ENCODE measurements around the gene CECR2. TPM values are rescaled to one million over a fixed set of nuclear protein-coding genes. Genes with fewer than 3 reads are reported as not detected.
A peak's percentile ranks its signal among the peaks of the same experiment; 100 is the strongest.

The CECR2 gene
- total and polyA plus RNA-seq, 5 donors from 2014 or later, result not detected

DNA sequence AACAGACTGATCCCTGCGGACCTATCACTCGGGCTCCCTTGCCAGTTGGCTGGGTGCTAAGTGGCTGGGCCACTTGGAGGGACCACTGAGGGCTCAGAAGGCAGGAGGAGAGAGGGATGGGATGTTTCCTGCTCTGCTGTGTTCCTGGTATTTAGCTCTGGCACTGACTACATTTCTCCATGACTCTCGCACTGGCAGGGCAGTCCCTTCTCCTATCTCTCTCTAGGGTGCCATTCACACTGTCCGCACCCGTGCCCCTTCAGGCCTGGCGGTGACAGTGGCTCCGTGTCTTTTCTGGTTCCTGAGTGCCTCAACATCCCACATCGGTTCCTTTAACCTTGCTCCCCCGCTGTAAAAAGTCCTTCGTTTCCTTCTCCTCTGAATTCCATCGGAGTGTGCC, 31.6 kb upstream of the CECR2 start:
- Mint-ChIP-seq H3K27ac (peak overlapping the region in 1 of 3 donors; percentile 65), H3K36me3 (no peaks in the 10 kb centered on the region), H3K4me3 (no peak overlapping the region), H3K27me3 (peaks cover 5% of the 10 kb centered on the region), H3K9me3 (peaks cover 0 to 2% (median 0%) of the 10 kb centered on the region in 7 donors), H3K4me1 (no peaks in the 10 kb centered on the region)
- no peak overlapping the region for H3K4me3 ChIP-seq (ENCODE audit: low read depth, low read length)
- no peaks in the 10 kb centered on the region for H3K4me1 ChIP-seq (ENCODE audit: control insufficient read depth, insufficient read depth, low read length, poor library complexity, severe bottlenecking)
- no peaks in the 10 kb centered on the region for H3K27me3 ChIP-seq (ENCODE audit: control insufficient read depth, insufficient read depth, low read length)
- H3K9me3 ChIP-seq (ENCODE audit: control insufficient read depth in 2 of 2, low read length in 2 of 2), result no peaks in the 10 kb centered on the region
- no peaks in the 10 kb centered on the region for H3K36me3 ChIP-seq (ENCODE audit: control insufficient read depth, insufficient read depth, low read length)
- H3K27ac ChIP-seq (ENCODE audit: insufficient read depth, low read length, poor library complexity, severe bottlenecking), result no peak overlapping the region
- DNase-seq (no peak), ATAC-seq (ENCODE audit: low read depth in 2 of 2) (no peak)

DNA sequence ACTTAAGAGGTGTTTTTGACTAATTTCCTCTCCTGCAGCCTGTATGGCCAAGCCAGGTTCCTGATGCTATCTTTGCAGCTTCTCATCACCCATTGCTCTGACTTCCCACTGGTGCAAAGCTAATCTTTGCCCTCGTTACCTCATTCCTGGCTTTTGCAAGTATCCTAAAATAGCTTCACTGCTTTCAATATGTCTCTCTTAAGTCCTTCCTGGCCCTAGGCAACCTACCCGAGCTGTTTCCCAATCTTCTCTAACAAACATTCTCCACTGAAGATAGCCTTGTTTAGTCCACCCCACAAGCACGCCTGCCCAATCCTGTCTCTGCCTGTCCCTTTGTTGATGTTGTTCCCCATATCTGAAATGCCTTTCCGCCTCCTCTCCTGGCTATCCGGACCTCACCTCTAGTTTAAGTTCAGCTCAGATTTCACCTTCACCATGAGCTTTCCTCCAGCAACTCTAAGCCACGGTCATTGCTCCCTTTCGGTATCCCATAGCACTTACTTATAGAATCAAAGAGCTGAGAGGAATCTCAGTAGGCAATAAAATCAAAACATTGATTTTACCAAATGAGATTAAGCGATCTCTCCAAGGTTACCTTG, 30.1 kb upstream of the CECR2 start:
- H3K27ac ChIP-seq (ENCODE audit: insufficient read depth, low read length, poor library complexity, severe bottlenecking), result no peak overlapping the region
- DNase-seq (no peak), ATAC-seq (ENCODE audit: low read depth in 2 of 2) (no peak)
- no peaks in the 10 kb centered on the region for H3K27me3 ChIP-seq (ENCODE audit: control insufficient read depth, insufficient read depth, low read length)
- no peak overlapping the region for H3K27ac Mint-ChIP-seq
- no peak overlapping the region for H3K4me3 ChIP-seq (ENCODE audit: low read depth, low read length)
- H3K9me3 Mint-ChIP-seq, result peaks cover 0 to 2% (median 0%) of the 10 kb centered on the region in 7 donors
- H3K4me3 Mint-ChIP-seq, result no peak overlapping the region
- no peaks in the 10 kb centered on the region for H3K36me3 Mint-ChIP-seq
- no peaks in the 10 kb centered on the region for H3K4me1 Mint-ChIP-seq
- no peaks in the 10 kb centered on the region for H3K9me3 ChIP-seq (ENCODE audit: control insufficient read depth in 2 of 2, low read length in 2 of 2)
- H3K27me3 Mint-ChIP-seq, result no peaks in the 10 kb centered on the region
- H3K36me3 ChIP-seq (ENCODE audit: control insufficient read depth, insufficient read depth, low read length), result no peaks in the 10 kb centered on the region
- H3K4me1 ChIP-seq (ENCODE audit: control insufficient read depth, insufficient read depth, low read length, poor library complexity, severe bottlenecking), result no peaks in the 10 kb centered on the region

DNA sequence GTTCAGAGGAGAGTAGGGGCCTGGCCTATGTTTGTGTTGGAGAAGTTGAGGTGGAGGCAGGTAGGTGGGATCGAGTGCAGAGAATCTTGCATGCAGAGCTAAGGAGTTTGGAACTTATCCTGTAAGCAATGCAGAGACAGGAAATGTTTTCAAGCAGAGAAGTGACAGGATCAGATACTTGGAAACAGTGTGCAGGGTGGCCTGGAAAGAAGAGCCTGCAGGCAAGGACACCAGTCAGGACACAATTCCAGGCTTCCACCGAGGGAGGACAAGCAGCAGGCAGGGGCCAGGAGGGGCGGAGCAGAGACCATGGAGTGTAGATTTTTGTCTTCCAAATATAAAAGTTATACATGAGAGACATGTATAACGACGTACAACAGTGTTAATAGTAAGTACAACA, 26.9 kb upstream of the CECR2 start:
- no peaks in the 10 kb centered on the region for H3K4me1 Mint-ChIP-seq
- no peak overlapping the region for H3K27ac Mint-ChIP-seq
- H3K4me3 Mint-ChIP-seq, result no peak overlapping the region

DNA sequence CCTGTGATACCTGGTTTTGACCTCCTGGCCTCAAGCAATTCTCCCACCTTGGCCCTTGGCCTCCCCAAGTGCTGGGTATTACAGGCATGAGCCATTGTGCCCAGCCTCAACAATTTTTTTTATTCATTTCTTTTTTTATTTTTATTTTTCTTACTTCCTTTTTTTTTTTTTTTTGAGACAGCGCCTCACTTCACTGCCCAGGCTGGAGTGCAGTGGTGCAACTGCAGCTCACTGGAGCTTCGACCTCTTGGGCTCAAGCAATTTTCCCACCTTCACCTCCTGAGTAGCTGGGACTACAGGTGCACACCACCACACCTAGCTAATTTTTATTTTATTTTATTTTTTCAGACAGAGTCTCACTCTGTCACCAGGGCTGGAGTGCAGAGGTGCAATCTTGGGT, 25.5 kb upstream of the CECR2 start:
- Histone ChIP-seq H3K4me1 (ENCODE audit: control insufficient read depth, insufficient read depth, low read length, poor library complexity, severe bottlenecking) (no peaks in the 10 kb centered on the region), H3K4me3 (ENCODE audit: low read depth, low read length) (no peak overlapping the region), H3K36me3 (ENCODE audit: control insufficient read depth, insufficient read depth, low read length) (no peaks in the 10 kb centered on the region), H3K27ac (ENCODE audit: insufficient read depth, low read length, poor library complexity, severe bottlenecking) (no peak overlapping the region), H3K9me3 (ENCODE audit: control insufficient read depth in 2 of 2, low read length in 2 of 2) (no peaks in the 10 kb centered on the region), H3K27me3 (ENCODE audit: control insufficient read depth, insufficient read depth, low read length) (no peaks in the 10 kb centered on the region)
- Mint-ChIP-seq H3K4me1 (peaks cover 0 to 3% (median under 1%) of the 10 kb centered on the region in 4 donors), H3K36me3 (no peaks in the 10 kb centered on the region), H3K27ac (no peak overlapping the region), H3K4me3 (no peak overlapping the region), H3K9me3 (peaks cover 0 to 2% (median 0%) of the 10 kb centered on the region in 7 donors), H3K27me3 (peaks cover 1% of the 10 kb centered on the region)
- ATAC-seq (ENCODE audit: low read depth in 2 of 2) (no peak), DNase-seq (no peak)

More for the DNA sequence above, 26.9 kb upstream of the CECR2 start:
- Histone ChIP-seq H3K36me3 (ENCODE audit: control insufficient read depth, insufficient read depth, low read length) (no peaks in the 10 kb centered on the region), H3K27me3 (ENCODE audit: control insufficient read depth, insufficient read depth, low read length) (no peaks in the 10 kb centered on the region), H3K27ac (ENCODE audit: insufficient read depth, low read length, poor library complexity, severe bottlenecking) (no peak overlapping the region), H3K9me3 (ENCODE audit: control insufficient read depth in 2 of 2, low read length in 2 of 2) (no peaks in the 10 kb centered on the region), H3K4me3 (ENCODE audit: low read depth, low read length) (no peak overlapping the region), H3K4me1 (ENCODE audit: control insufficient read depth, insufficient read depth, low read length, poor library complexity, severe bottlenecking) (no peaks in the 10 kb centered on the region)
- DNase-seq, result no peak
- Mint-ChIP-seq H3K27me3 (no peaks in the 10 kb centered on the region), H3K36me3 (no peaks in the 10 kb centered on the region), H3K9me3 (peaks cover 0 to 2% (median 0%) of the 10 kb centered on the region in 7 donors)
- ATAC-seq (ENCODE audit: low read depth in 2 of 2), result no peak

DNA sequence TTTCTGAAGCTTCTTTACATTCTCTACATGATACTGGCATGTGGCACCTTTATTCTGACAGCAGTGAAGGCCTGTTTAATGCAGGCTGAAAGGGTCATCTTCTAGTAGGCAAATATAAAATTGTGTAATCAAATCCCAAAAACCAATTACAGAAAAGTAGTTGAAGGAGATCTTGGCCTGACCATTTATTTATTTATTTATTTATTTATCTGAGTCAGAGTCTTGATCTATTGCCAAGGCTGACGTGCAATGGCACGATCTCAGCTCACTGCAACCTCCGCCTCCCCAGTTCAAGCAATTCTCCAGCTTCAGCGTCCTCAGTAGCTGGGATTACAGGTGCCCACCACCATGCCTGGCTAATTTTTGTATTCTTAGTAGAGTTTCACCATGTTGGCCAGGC, 22.7 kb upstream of the CECR2 start:
- DNase-seq (no peak), ATAC-seq (ENCODE audit: low read depth in 2 of 2) (no peak)
- Mint-ChIP-seq H3K27me3 (peaks cover 7% of the 10 kb centered on the region), H3K9me3 (peaks cover 0 to 2% (median 0%) of the 10 kb centered on the region in 7 donors), H3K27ac (no peak overlapping the region), H3K4me1 (peaks cover 0 to 9% (median 8%) of the 10 kb centered on the region in 4 donors), H3K4me3 (no peak overlapping the region), H3K36me3 (no peaks in the 10 kb centered on the region)
- H3K4me3 ChIP-seq (ENCODE audit: low read depth, low read length), result no peak overlapping the region
- no peaks in the 10 kb centered on the region for H3K27me3 ChIP-seq (ENCODE audit: control insufficient read depth, insufficient read depth, low read length)
- no peaks in the 10 kb centered on the region for H3K36me3 ChIP-seq (ENCODE audit: control insufficient read depth, insufficient read depth, low read length)
- no peak overlapping the region for H3K27ac ChIP-seq (ENCODE audit: insufficient read depth, low read length, poor library complexity, severe bottlenecking)
- no peaks in the 10 kb centered on the region for H3K9me3 ChIP-seq (ENCODE audit: control insufficient read depth in 2 of 2, low read length in 2 of 2)
- no peaks in the 10 kb centered on the region for H3K4me1 ChIP-seq (ENCODE audit: control insufficient read depth, insufficient read depth, low read length, poor library complexity, severe bottlenecking)

DNA sequence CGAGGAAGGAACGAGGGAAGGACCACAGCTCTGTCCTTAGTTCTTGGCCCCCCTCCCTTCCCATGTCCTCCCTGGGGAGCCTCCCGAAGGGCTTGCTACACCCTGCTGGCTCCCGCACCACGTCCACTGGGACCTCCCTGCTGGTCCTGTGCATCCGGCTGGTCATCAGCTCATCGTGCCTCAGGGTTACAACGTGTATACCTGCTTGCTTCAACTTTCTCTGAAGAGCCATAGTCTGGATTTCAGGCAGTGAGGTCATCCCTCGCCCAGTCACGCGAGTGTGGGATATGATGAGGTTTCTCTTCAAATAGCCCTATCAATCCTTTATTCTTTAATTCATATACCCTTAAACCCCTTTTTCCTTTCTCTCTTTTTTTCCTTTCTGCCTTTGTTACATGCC, 21.5 kb upstream of the CECR2 start:
- H3K36me3 ChIP-seq (ENCODE audit: control insufficient read depth, insufficient read depth, low read length), result no peaks in the 10 kb centered on the region
- Mint-ChIP-seq H3K27me3 (peaks cover 7% of the 10 kb centered on the region), H3K9me3 (peaks cover 0 to 2% (median 0%) of the 10 kb centered on the region in 7 donors), H3K27ac (no peak overlapping the region), H3K36me3 (no peaks in the 10 kb centered on the region), H3K4me3 (no peak overlapping the region), H3K4me1 (peaks cover 0 to 9% (median 8%) of the 10 kb centered on the region in 4 donors)
- H3K4me3 ChIP-seq (ENCODE audit: low read depth, low read length), result no peak overlapping the region
- no peak overlapping the region for H3K27ac ChIP-seq (ENCODE audit: insufficient read depth, low read length, poor library complexity, severe bottlenecking)
- no peaks in the 10 kb centered on the region for H3K9me3 ChIP-seq (ENCODE audit: control insufficient read depth in 2 of 2, low read length in 2 of 2)
- DNase-seq (no peak), ATAC-seq (ENCODE audit: low read depth in 2 of 2) (no peak)
- H3K4me1 ChIP-seq (ENCODE audit: control insufficient read depth, insufficient read depth, low read length, poor library complexity, severe bottlenecking), result no peaks in the 10 kb centered on the region
- no peaks in the 10 kb centered on the region for H3K27me3 ChIP-seq (ENCODE audit: control insufficient read depth, insufficient read depth, low read length)

DNA sequence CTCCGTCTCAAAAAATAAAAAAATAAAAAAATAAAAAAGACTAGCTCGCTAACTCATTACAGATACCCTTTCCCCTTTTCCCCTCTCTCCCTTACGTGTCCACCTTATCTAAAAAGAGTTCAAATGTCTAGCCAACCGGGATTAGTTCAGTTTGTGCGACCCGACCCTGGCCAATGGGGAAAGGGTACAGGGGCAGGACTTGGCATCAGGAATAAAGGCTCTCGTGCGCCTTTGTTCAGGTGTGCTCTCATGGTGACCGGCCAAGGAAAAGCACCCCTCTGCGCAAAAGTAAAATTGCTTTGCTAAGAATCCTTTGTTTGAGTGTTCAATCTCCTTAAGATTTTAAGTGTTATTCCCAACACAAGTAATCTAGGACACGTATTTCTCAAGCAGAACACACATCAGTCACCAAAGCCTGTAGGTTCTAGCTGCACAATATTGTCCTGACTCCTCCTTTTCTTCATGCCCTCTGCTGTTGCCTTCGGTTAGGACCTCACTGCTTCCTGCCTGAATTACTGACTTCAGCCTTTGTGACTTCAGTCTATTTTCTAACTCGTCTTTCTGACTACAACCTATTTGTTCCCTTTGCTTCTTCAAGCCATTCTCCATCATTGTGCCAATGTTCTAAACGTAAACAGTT, 20.7 kb upstream of the CECR2 start:
- peaks cover 7% of the 10 kb centered on the region for H3K27me3 Mint-ChIP-seq
- no peaks in the 10 kb centered on the region for H3K36me3 Mint-ChIP-seq
- Histone ChIP-seq H3K27me3 (ENCODE audit: control insufficient read depth, insufficient read depth, low read length) (no peaks in the 10 kb centered on the region), H3K36me3 (ENCODE audit: control insufficient read depth, insufficient read depth, low read length) (no peaks in the 10 kb centered on the region), H3K9me3 (ENCODE audit: control insufficient read depth in 2 of 2, low read length in 2 of 2) (no peaks in the 10 kb centered on the region), H3K4me1 (ENCODE audit: control insufficient read depth, insufficient read depth, low read length, poor library complexity, severe bottlenecking) (no peaks in the 10 kb centered on the region), H3K4me3 (ENCODE audit: low read depth, low read length) (no peak overlapping the region), H3K27ac (ENCODE audit: insufficient read depth, low read length, poor library complexity, severe bottlenecking) (no peak overlapping the region)
- peaks cover 0 to 2% (median 0%) of the 10 kb centered on the region in 7 donors for H3K9me3 Mint-ChIP-seq
- H3K27ac Mint-ChIP-seq, result no peak overlapping the region
- H3K4me1 Mint-ChIP-seq, result peaks cover 0 to 9% (median 8%) of the 10 kb centered on the region in 4 donors
- H3K4me3 Mint-ChIP-seq, result no peak overlapping the region
- ATAC-seq (ENCODE audit: low read depth in 2 of 2) (no peak), DNase-seq (no peak)

DNA sequence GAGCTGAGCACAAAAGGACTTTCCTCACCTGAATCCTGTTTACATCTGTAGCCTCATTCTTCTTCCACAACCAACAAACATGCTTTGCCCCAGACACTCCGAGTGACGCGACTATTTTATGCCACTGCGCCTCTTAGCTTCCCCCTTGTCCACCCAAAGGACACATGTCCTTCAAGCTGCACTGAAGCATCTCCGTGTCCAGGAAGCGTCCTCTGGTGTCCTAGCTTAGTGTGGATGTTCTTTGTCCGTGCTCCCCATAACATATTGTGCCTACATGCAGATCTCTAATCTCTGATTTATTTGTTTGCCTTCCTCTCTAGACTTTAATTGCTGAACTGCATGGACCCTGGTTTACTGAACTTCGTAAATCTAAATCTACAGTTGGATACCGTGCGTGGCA, 20.1 kb upstream of the CECR2 start:
- no peak overlapping the region for H3K27ac ChIP-seq (ENCODE audit: insufficient read depth, low read length, poor library complexity, severe bottlenecking)
- Mint-ChIP-seq H3K4me1 (peaks cover 0 to 9% (median 8%) of the 10 kb centered on the region in 4 donors), H3K9me3 (peaks cover 0 to 2% (median 0%) of the 10 kb centered on the region in 7 donors), H3K4me3 (peak overlapping the region in 1 of 4 donors; percentile 68), H3K27me3 (peaks cover 7% of the 10 kb centered on the region), H3K27ac (no peak overlapping the region), H3K36me3 (no peaks in the 10 kb centered on the region)
- ATAC-seq (ENCODE audit: low read depth in 2 of 2), result peak in 1 of 2 donors; percentile 16
- no peaks in the 10 kb centered on the region for H3K27me3 ChIP-seq (ENCODE audit: control insufficient read depth, insufficient read depth, low read length)
- no peak overlapping the region for H3K4me3 ChIP-seq (ENCODE audit: low read depth, low read length)
- no peaks in the 10 kb centered on the region for H3K36me3 ChIP-seq (ENCODE audit: control insufficient read depth, insufficient read depth, low read length)
- no peak for DNase-seq
- no peaks in the 10 kb centered on the region for H3K4me1 ChIP-seq (ENCODE audit: control insufficient read depth, insufficient read depth, low read length, poor library complexity, severe bottlenecking)
- H3K9me3 ChIP-seq (ENCODE audit: control insufficient read depth in 2 of 2, low read length in 2 of 2), result no peaks in the 10 kb centered on the region
